ENCODE measurements around the gene RAMAC.
"Not testable (repeated sequence)": the region's sequence is repeated elsewhere in the genome, so short reads cannot be mapped to it uniquely, and the experiment has no call there.

The RAMAC gene

GRCh38 chr15:82985688-82986441 is at the start of gene RAMAC:
Gene RAMAC (plus strand): TSS chr15:82986210. CDS start chr15:82989019, 2,809 bp downstream.
- peak; percentile 97 for DNase-seq (ENCODE audit: low spot score)

GRCh38 chr15:82936966-82937711 is 48.9 kb upstream of the RAMAC start:
- DNase-seq (ENCODE audit: low spot score): no peak

GRCh38 chr15:82937712-82938058 is 48.3 kb upstream of the RAMAC start:
- DNase-seq (ENCODE audit: low spot score): no peak

GRCh38 chr15:82939678-82940077 is 46.3 kb upstream of the RAMAC start:
- not testable (repeated sequence) for DNase-seq (ENCODE audit: low spot score)

- DNase-seq (ENCODE audit: low spot score): no peak
These were observed 43.3 kb upstream of the RAMAC start for GRCh38 chr15:82942691-82943090.

GRCh38 chr15:82943176-82943575 is 42.8 kb upstream of the RAMAC start:
- no peak for DNase-seq (ENCODE audit: low spot score)

GRCh38 chr15:82944056-82944455 is 42.0 kb upstream of the RAMAC start:
- no peak for DNase-seq (ENCODE audit: low spot score)

GRCh38 chr15:82944821-82945220 is 41.2 kb upstream of the RAMAC start:
- no peak for DNase-seq (ENCODE audit: low spot score)

GRCh38 chr15:82945326-82945725 is 40.7 kb upstream of the RAMAC start:
- no peak for DNase-seq (ENCODE audit: low spot score)

GRCh38 chr15:82946155-82946701 is 39.8 kb upstream of the RAMAC start:
- no peak for DNase-seq (ENCODE audit: low spot score)

- no peak for DNase-seq (ENCODE audit: low spot score)
These were observed 35.7 kb upstream of the RAMAC start for GRCh38 chr15:82950295-82950694.

GRCh38 chr15:82950746-82951370 is 35.2 kb upstream of the RAMAC start:
- no peak for DNase-seq (ENCODE audit: low spot score)

- DNase-seq (ENCODE audit: low spot score): no peak
These were observed 34.4 kb upstream of the RAMAC start for GRCh38 chr15:82951472-82952157.

GRCh38 chr15:82952158-82953081 is 33.6 kb upstream of the RAMAC start, which contains the start of gene HOMER2:
Gene HOMER2 (minus strand): TSS chr15:82952720. CDS start chr15:82952535, 185 bp downstream.
- no peak for DNase-seq (ENCODE audit: low spot score)

GRCh38 chr15:82958638-82959037 is 27.4 kb upstream of the RAMAC start:
- no peak for DNase-seq (ENCODE audit: low spot score)

GRCh38 chr15:82959423-82959822 is 26.6 kb upstream of the RAMAC start:
- no peak for DNase-seq (ENCODE audit: low spot score)

- no peak for DNase-seq (ENCODE audit: low spot score)
These were observed 25.2 kb upstream of the RAMAC start for GRCh38 chr15:82960766-82961165.

- DNase-seq (ENCODE audit: low spot score): no peak
These were observed 22.3 kb upstream of the RAMAC start for GRCh38 chr15:82963471-82964341.

GRCh38 chr15:82964890-82965289 is 21.1 kb upstream of the RAMAC start:
- DNase-seq (ENCODE audit: low spot score): no peak

- no peak for DNase-seq (ENCODE audit: low spot score)
These were observed 19.3 kb upstream of the RAMAC start for GRCh38 chr15:82966671-82967071.

All from pons (tissue), 1 donor.